Measurements from ENCODE around the gene SLC41A3. TPM values are rescaled to one million over a fixed set of nuclear protein-coding genes. Genes with fewer than 3 reads are reported as not detected.

The SLC41A3 gene
- polyA plus RNA-seq, 3 donors = 2.8 to 18.2 (median 13.6) TPM

- H3K4me2 ChIP-seq (replicated peaks; ENCODE audit: extremely low read depth, low read length, poor library complexity, severe bottlenecking) = no peak overlapping the region
Observed at GRCh38 chr3:126019683-126020082, 64.2 kb downstream of the SLC41A3 start.

GRCh38 chr3:126018995-126019394 is 64.9 kb downstream of the SLC41A3 start:
- no peak overlapping the region for H3K4me3 Mint-ChIP-seq
- Histone ChIP-seq H2AFZ (ENCODE audit: insufficient read depth, low read depth, low read length, poor library complexity, severe bottlenecking) (no peak overlapping the region), H3K4me1 (ENCODE audit: control insufficient read depth in 1 of 2, insufficient read depth in 2 of 2, low read length in 2 of 2) (no peaks in the 10 kb centered on the region), H4K20me1 (ENCODE audit: insufficient read depth, low read length) (no peaks in the 10 kb centered on the region), H3K79me2 (ENCODE audit: insufficient read depth, low read length) (no peaks in the 10 kb centered on the region), H3K27me3 (ENCODE audit: control insufficient read depth in 2 of 2, insufficient read depth in 2 of 2, low read length in 2 of 2) (no peaks in the 10 kb centered on the region), H3K9me3 (replicated peaks in 1 of 2; ENCODE audit: control insufficient read depth in 1 of 2, insufficient read depth in 1 of 2, low read length in 2 of 2) (no peaks in the 10 kb centered on the region), H3K9ac (ENCODE audit: insufficient read depth, low read length, poor library complexity, severe bottlenecking) (no peak overlapping the region), H3K27ac (ENCODE audit: low read depth in 1 of 2, low read length in 2 of 2) (no peak overlapping the region), H3K4me2 (replicated peaks; ENCODE audit: extremely low read depth, low read length, poor library complexity, severe bottlenecking) (no peak overlapping the region), H3K4me3 (replicated peaks in 1 of 3; ENCODE audit: low read depth in 2 of 3, low read length in 3 of 3) (no peak overlapping the region), H3K36me3 (replicated peaks in 1 of 2; ENCODE audit: control insufficient read depth in 1 of 2, insufficient read depth in 2 of 2, low read length in 2 of 2) (no peaks in the 10 kb centered on the region)
- peaks cover 23 to 50% of the 10 kb centered on the region in 2 donors for H3K36me3 Mint-ChIP-seq
- H3K9me3 Mint-ChIP-seq = peaks cover 0 to 5% (median 0%) of the 10 kb centered on the region in 7 donors
- H3K27me3 Mint-ChIP-seq (ENCODE audit: low read depth in 3 of 3) = peaks cover 0 to 1% (median 0%) of the 10 kb centered on the region in 3 donors
- TF ChIP-seq CTCF (IDR thresholded peaks at IDR 0.05) = no peak
- H3K4me1 Mint-ChIP-seq = no peaks in the 10 kb centered on the region
- H3K27ac Mint-ChIP-seq = no peak overlapping the region
- WGBS (ENCODE audit: insufficient coverage) = 100% methylated on average over 3 of the region's 7 CpGs
- DNase-seq = no peak
- intact Hi-C loops (cut with micrococcal nuclease) = no loop called here

More at GRCh38 chr3:126019683-126020082, 64.2 kb downstream of the SLC41A3 start:
- H3K4me3 Mint-ChIP-seq = no peak overlapping the region
- H3K27me3 Mint-ChIP-seq (ENCODE audit: low read depth in 3 of 3) = peaks cover 0 to 1% (median 0%) of the 10 kb centered on the region in 3 donors
- Histone ChIP-seq H3K4me1 (ENCODE audit: control insufficient read depth in 1 of 2, insufficient read depth in 2 of 2, low read length in 2 of 2) (no peaks in the 10 kb centered on the region), H2AFZ (ENCODE audit: insufficient read depth, low read depth, low read length, poor library complexity, severe bottlenecking) (no peak overlapping the region), H3K79me2 (ENCODE audit: insufficient read depth, low read length) (no peaks in the 10 kb centered on the region), H3K27me3 (ENCODE audit: control insufficient read depth in 2 of 2, insufficient read depth in 2 of 2, low read length in 2 of 2) (no peaks in the 10 kb centered on the region), H3K27ac (ENCODE audit: low read depth in 1 of 2, low read length in 2 of 2) (no peak overlapping the region), H4K20me1 (ENCODE audit: insufficient read depth, low read length) (no peaks in the 10 kb centered on the region), H3K36me3 (replicated peaks in 1 of 2; ENCODE audit: control insufficient read depth in 1 of 2, insufficient read depth in 2 of 2, low read length in 2 of 2) (peaks cover 0 to 2% of the 10 kb centered on the region in 2 donors), H3K4me3 (replicated peaks in 1 of 3; ENCODE audit: low read depth in 2 of 3, low read length in 3 of 3) (no peak overlapping the region), H3K9ac (ENCODE audit: insufficient read depth, low read length, poor library complexity, severe bottlenecking) (no peak overlapping the region), H3K9me3 (replicated peaks in 1 of 2; ENCODE audit: control insufficient read depth in 1 of 2, insufficient read depth in 1 of 2, low read length in 2 of 2) (no peaks in the 10 kb centered on the region)
- H3K9me3 Mint-ChIP-seq = peaks cover 0 to 5% (median 0%) of the 10 kb centered on the region in 7 donors
- no peaks in the 10 kb centered on the region for H3K4me1 Mint-ChIP-seq
- DNase-seq = no peak
- TF ChIP-seq CTCF (IDR thresholded peaks at IDR 0.05) = no peak
- intact Hi-C loops (cut with micrococcal nuclease) = no loop called here
- H3K36me3 Mint-ChIP-seq = peaks cover 21 to 44% of the 10 kb centered on the region in 2 donors
- WGBS (ENCODE audit: insufficient coverage) = 98% methylated on average over 4 of the region's 5 CpGs
- H3K27ac Mint-ChIP-seq = no peak overlapping the region
